Activated naive CD8-positive, alpha-beta T cell treated with anti-CD3 and anti-CD28 coated beads, Interleukin-2, amount 10 ng/mL, durations not matched to agents 7 days and 5 days (primary cell): ENCODE measurements around the gene CD36. TPM values are rescaled to one million over a fixed set of nuclear protein-coding genes. Genes with fewer than 3 reads are reported as not detected.

Experiments used
- ATAC-seq: fragments of 150-1000 bp; cut with Tn5 transposase; one replicate; pipeline ENCODE4 v1.10.0; 2021; ENCODE audit warnings: low read depth, moderate library complexity
- POLR2A ChIA-PET: fragments of 350-600 bp; sonication (Branson Sonifier 250); formaldehyde crosslinking; loops from one replicate; lab custom pipeline; 2021; ENCODE audit warnings: antibody characterized with exemption; lab: Charles Lee
- DNase-seq: peaks from one replicate; pipeline ENCODE4 v3.0.0; 2021
- H3K27ac Mint-ChIP-seq: one replicate; pipeline ENCODE4 v1.8.0; 2022; ENCODE audit warnings: mild to moderate bottlenecking, mixed read lengths
- H3K27me3 Mint-ChIP-seq: one replicate; pipeline ENCODE4 v1.8.0; 2022; ENCODE audit warnings: mild to moderate bottlenecking, moderate library complexity, mixed read lengths
- H3K36me3 Mint-ChIP-seq: one replicate; pipeline ENCODE4 v1.8.0; 2021; ENCODE audit warnings: mild to moderate bottlenecking, mixed read lengths
- H3K4me1 Mint-ChIP-seq: one replicate; pipeline ENCODE4 v1.8.0; 2021; ENCODE audit warnings: mixed read lengths
- H3K4me3 Mint-ChIP-seq: one replicate; pipeline ENCODE4 v1.8.0; 2022; ENCODE audit warnings: mild to moderate bottlenecking, moderate library complexity, mixed read lengths
- H3K9me3 Mint-ChIP-seq: one replicate; pipeline ENCODE4 v1.8.0; 2021; ENCODE audit warnings: mixed read lengths
- total RNA-seq, 2 experiments: library from RNA; stranded (reverse); gene quantifications; one replicate each; pipeline ENCODE4 v1.2.3, GENCODE V29; 2021

CD36 gene
- total RNA-seq = 1 to 10 TPM; 6.4 to 6.8 TPM

- POLR2A ChIA-PET = no interaction called here
- no peaks in the 10 kb centered on the region for H3K36me3 Mint-ChIP-seq
- peaks cover 3% of the 10 kb centered on the region for H3K27me3 Mint-ChIP-seq
- no peaks in the 10 kb centered on the region for H3K4me1 Mint-ChIP-seq
- H3K27ac Mint-ChIP-seq = no peak within 1 kb of the TSS
- no peaks in the 10 kb centered on the region for H3K9me3 Mint-ChIP-seq
- DNase-seq (no peak), ATAC-seq (no peak)
- H3K4me3 Mint-ChIP-seq = no peak within 1 kb of the TSS
Observed at GRCh38 chr7:80637911-80638765, at the start of gene CD36. CD36 (plus strand) TSS chr7:80638642; CDS start chr7:80646741, 8,099 bp downstream.

- Mint-ChIP-seq H3K9me3 (no peaks in the 10 kb centered on the region), H3K4me1 (no peaks in the 10 kb centered on the region), H3K27me3 (no peaks in the 10 kb centered on the region), H3K27ac (no peak overlapping the region), H3K36me3 (no peaks in the 10 kb centered on the region), H3K4me3 (no peak overlapping the region)
- ATAC-seq (no peak), DNase-seq (no peak)
- POLR2A ChIA-PET = no interaction called here
Observed at GRCh38 chr7:80589631-80590030, 48.8 kb upstream of the CD36 start.

- POLR2A ChIA-PET = no interaction called here
- no peak for ATAC-seq
- Mint-ChIP-seq H3K4me3 (no peak overlapping the region), H3K9me3 (no peaks in the 10 kb centered on the region), H3K27ac (no peak overlapping the region), H3K4me1 (no peaks in the 10 kb centered on the region), H3K36me3 (no peaks in the 10 kb centered on the region), H3K27me3 (no peaks in the 10 kb centered on the region)
- no peak for DNase-seq
Observed at GRCh38 chr7:80591654-80592053, 46.8 kb upstream of the CD36 start.

- no peak for DNase-seq
- ATAC-seq = no peak
- POLR2A ChIA-PET = no interaction called here
- H3K27ac Mint-ChIP-seq = no peak overlapping the region
- no peak overlapping the region for H3K4me3 Mint-ChIP-seq
- H3K9me3 Mint-ChIP-seq = no peaks in the 10 kb centered on the region
- H3K36me3 Mint-ChIP-seq = no peaks in the 10 kb centered on the region
- H3K4me1 Mint-ChIP-seq = no peaks in the 10 kb centered on the region
- H3K27me3 Mint-ChIP-seq = no peaks in the 10 kb centered on the region
Observed at GRCh38 chr7:80593869-80594586, 44.4 kb upstream of the CD36 start.

GRCh38 chr7:80596933-80597517 lies 41.4 kb upstream of the CD36 start:
- Mint-ChIP-seq H3K36me3 (no peaks in the 10 kb centered on the region), H3K9me3 (no peaks in the 10 kb centered on the region), H3K4me3 (no peak overlapping the region), H3K4me1 (no peaks in the 10 kb centered on the region), H3K27me3 (no peaks in the 10 kb centered on the region), H3K27ac (no peak overlapping the region)
- ATAC-seq = no peak
- POLR2A ChIA-PET = no interaction called here
- DNase-seq = no peak

GRCh38 chr7:80597875-80598274 lies 40.6 kb upstream of the CD36 start:
- no peak for ATAC-seq
- POLR2A ChIA-PET = no interaction called here
- H3K27me3 Mint-ChIP-seq = no peaks in the 10 kb centered on the region

GRCh38 chr7:80600046-80600445 lies 38.4 kb upstream of the CD36 start:
- ATAC-seq (no peak), DNase-seq (no peak)
- Mint-ChIP-seq H3K9me3 (no peaks in the 10 kb centered on the region), H3K27ac (no peak overlapping the region), H3K4me1 (no peaks in the 10 kb centered on the region), H3K27me3 (no peaks in the 10 kb centered on the region), H3K4me3 (no peak overlapping the region), H3K36me3 (no peaks in the 10 kb centered on the region)
- POLR2A ChIA-PET = no interaction called here

More at GRCh38 chr7:80597875-80598274, 40.6 kb upstream of the CD36 start:
- no peak for DNase-seq
- no peak overlapping the region for H3K27ac Mint-ChIP-seq
- no peaks in the 10 kb centered on the region for H3K4me1 Mint-ChIP-seq
- H3K36me3 Mint-ChIP-seq = no peaks in the 10 kb centered on the region
- H3K9me3 Mint-ChIP-seq = no peaks in the 10 kb centered on the region
- no peak overlapping the region for H3K4me3 Mint-ChIP-seq

- Mint-ChIP-seq H3K27ac (no peak overlapping the region), H3K9me3 (no peaks in the 10 kb centered on the region), H3K4me1 (no peaks in the 10 kb centered on the region), H3K27me3 (no peaks in the 10 kb centered on the region), H3K36me3 (no peaks in the 10 kb centered on the region), H3K4me3 (no peak overlapping the region)
- POLR2A ChIA-PET = no interaction called here
- no peak for DNase-seq
- ATAC-seq = no peak
Observed at GRCh38 chr7:80601999-80602398, 36.4 kb upstream of the CD36 start.

- ATAC-seq (no peak), DNase-seq (no peak)
- H3K27me3 Mint-ChIP-seq = no peaks in the 10 kb centered on the region
- no peak overlapping the region for H3K4me3 Mint-ChIP-seq
- no peaks in the 10 kb centered on the region for H3K4me1 Mint-ChIP-seq
- no peak overlapping the region for H3K27ac Mint-ChIP-seq
- no peaks in the 10 kb centered on the region for H3K9me3 Mint-ChIP-seq
- H3K36me3 Mint-ChIP-seq = no peaks in the 10 kb centered on the region
- POLR2A ChIA-PET = no interaction called here
Observed at GRCh38 chr7:80603940-80604339, 34.5 kb upstream of the CD36 start.

GRCh38 chr7:80604436-80604835 lies 34.0 kb upstream of the CD36 start:
- ATAC-seq = no peak
- H3K9me3 Mint-ChIP-seq = no peaks in the 10 kb centered on the region
- no peaks in the 10 kb centered on the region for H3K4me1 Mint-ChIP-seq
- POLR2A ChIA-PET = no interaction called here
- DNase-seq = no peak
- H3K27me3 Mint-ChIP-seq = no peaks in the 10 kb centered on the region
- no peaks in the 10 kb centered on the region for H3K36me3 Mint-ChIP-seq
- no peak overlapping the region for H3K27ac Mint-ChIP-seq
- H3K4me3 Mint-ChIP-seq = no peak overlapping the region

- no peaks in the 10 kb centered on the region for H3K36me3 Mint-ChIP-seq
- H3K4me3 Mint-ChIP-seq = no peak overlapping the region
- POLR2A ChIA-PET = no interaction called here
- no peaks in the 10 kb centered on the region for H3K9me3 Mint-ChIP-seq
- DNase-seq (no peak), ATAC-seq (no peak)
- H3K27me3 Mint-ChIP-seq = peaks cover 2% of the 10 kb centered on the region
- H3K4me1 Mint-ChIP-seq = no peaks in the 10 kb centered on the region
- no peak overlapping the region for H3K27ac Mint-ChIP-seq
Observed at GRCh38 chr7:80607136-80607535, 31.3 kb upstream of the CD36 start.

GRCh38 chr7:80608336-80608735 lies 30.1 kb upstream of the CD36 start:
- H3K27me3 Mint-ChIP-seq = peaks cover 2% of the 10 kb centered on the region
- DNase-seq (no peak), ATAC-seq (no peak)
- no peak overlapping the region for H3K4me3 Mint-ChIP-seq
- no peaks in the 10 kb centered on the region for H3K36me3 Mint-ChIP-seq
- no peaks in the 10 kb centered on the region for H3K9me3 Mint-ChIP-seq
- no peaks in the 10 kb centered on the region for H3K4me1 Mint-ChIP-seq
- no peak overlapping the region for H3K27ac Mint-ChIP-seq
- POLR2A ChIA-PET = no interaction called here

- POLR2A ChIA-PET = no interaction called here
Observed at GRCh38 chr7:80609751-80610150, 28.7 kb upstream of the CD36 start.

GRCh38 chr7:80611353-80611752 lies 27.1 kb upstream of the CD36 start:
- Mint-ChIP-seq H3K4me1 (no peaks in the 10 kb centered on the region), H3K9me3 (no peaks in the 10 kb centered on the region), H3K27ac (no peak overlapping the region), H3K27me3 (peaks cover 2% of the 10 kb centered on the region), H3K4me3 (no peak overlapping the region), H3K36me3 (no peaks in the 10 kb centered on the region)
- ATAC-seq (no peak), DNase-seq (no peak)
- POLR2A ChIA-PET = no interaction called here

More at GRCh38 chr7:80609751-80610150, 28.7 kb upstream of the CD36 start:
- Mint-ChIP-seq H3K4me1 (no peaks in the 10 kb centered on the region), H3K36me3 (no peaks in the 10 kb centered on the region), H3K27me3 (peaks cover 2% of the 10 kb centered on the region), H3K4me3 (no peak overlapping the region), H3K27ac (no peak overlapping the region), H3K9me3 (no peaks in the 10 kb centered on the region)
- DNase-seq (no peak), ATAC-seq (no peak)
